ENCODE results near the gene RAVER1.

DNA sequence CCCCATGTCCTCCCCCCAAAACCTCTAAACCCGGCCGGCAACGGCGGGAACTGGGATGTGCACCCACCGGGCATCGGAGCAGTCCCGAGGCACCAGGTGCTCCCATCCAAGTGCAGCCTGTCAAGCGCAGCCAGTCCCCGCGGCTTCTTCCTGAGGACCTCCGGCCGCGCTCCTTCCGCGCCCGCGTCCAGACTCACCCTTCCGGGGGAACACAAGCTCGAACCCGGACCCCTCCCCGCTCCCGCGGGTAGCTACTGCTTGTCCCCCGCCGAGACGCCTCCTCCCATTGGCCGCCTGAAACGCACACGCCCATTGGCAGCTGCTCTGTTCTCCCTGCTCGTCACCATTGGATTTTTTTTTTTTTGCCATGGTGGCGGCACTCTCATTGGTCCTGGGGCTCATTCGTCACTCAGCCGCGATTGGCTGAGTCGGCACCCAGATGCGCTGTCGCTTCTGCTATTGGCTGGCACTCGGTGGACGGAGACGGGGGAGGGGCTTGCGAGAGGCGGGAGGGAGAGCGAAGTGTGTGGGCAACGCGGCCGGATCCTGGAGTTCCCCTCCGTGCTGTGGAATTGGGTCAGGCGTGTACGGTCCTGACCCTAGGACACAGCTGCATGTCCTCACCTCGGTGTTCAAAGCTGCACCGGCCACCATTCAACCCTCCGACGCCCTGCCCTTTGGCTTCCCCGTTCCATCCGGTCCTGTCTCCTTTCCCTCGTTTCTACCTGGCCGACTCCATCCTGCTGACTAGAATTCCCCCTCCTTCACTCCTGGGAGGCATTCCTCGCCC lies 47.2 kb upstream of the RAVER1 start, which contains the start of gene TYK2:
- TF ChIP-seq, protein P1, sequence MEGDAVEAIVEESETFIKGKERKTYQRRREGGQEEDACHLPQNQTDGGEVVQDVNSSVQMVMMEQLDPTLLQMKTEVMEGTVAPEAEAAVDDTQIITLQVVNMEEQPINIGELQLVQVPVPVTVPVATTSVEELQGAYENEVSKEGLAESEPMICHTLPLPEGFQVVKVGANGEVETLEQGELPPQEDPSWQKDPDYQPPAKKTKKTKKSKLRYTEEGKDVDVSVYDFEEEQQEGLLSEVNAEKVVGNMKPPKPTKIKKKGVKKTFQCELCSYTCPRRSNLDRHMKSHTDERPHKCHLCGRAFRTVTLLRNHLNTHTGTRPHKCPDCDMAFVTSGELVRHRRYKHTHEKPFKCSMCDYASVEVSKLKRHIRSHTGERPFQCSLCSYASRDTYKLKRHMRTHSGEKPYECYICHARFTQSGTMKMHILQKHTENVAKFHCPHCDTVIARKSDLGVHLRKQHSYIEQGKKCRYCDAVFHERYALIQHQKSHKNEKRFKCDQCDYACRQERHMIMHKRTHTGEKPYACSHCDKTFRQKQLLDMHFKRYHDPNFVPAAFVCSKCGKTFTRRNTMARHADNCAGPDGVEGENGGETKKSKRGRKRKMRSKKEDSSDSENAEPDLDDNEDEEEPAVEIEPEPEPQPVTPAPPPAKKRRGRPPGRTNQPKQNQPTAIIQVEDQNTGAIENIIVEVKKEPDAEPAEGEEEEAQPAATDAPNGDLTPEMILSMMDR (IDR thresholded peaks at IDR 0.05) = no peak
- no peak for TF ChIP-seq EP300 (IDR thresholded peaks at IDR 0.05)

All from sigmoid colon (tissue), 4 donors.